ENCODE results near the gene TOMM7. TPM values are rescaled to one million over a fixed set of nuclear protein-coding genes. Genes with fewer than 3 reads are reported as not detected.

TOMM7 gene
- polyA plus RNA-seq, 1 donor (not counting 4 experiments of a cell fraction or from before 2014, with no cell fraction given), result 1,291 TPM

- TF ChIP-seq EZH2 (IDR thresholded peaks at IDR 0.05; ENCODE audit: low read length) (no peak), CTCF (optimal IDR thresholded peaks at IDR 0.05 in 1 of 3, IDR thresholded peaks at IDR 0.05 in 1 of 3, conservative IDR thresholded peaks at IDR 0.05 in 1 of 3; ENCODE audit: extremely low read depth in 1 of 3, insufficient read depth in 2 of 3, low read length in 3 of 3) (no peak)
- Histone ChIP-seq H3K4me1 (ENCODE audit: control insufficient read depth, extremely low read depth, insufficient read depth, low read length) (peaks cover 67% of the 10 kb centered on the region), H4K20me1 (ENCODE audit: control insufficient read depth, extremely low read depth, insufficient read depth, low read length) (no peaks in the 10 kb centered on the region), H3K9ac (ENCODE audit: control insufficient read depth, extremely low read depth, insufficient read depth, low read length) (peak overlapping the region; percentile 82), H3K27ac (ENCODE audit: control insufficient read depth, insufficient read depth, low read length) (peak overlapping the region; percentile 98), H3K9me1 (ENCODE audit: control insufficient read depth, extremely low read depth, insufficient read depth, low read length) (no peaks in the 10 kb centered on the region), H2AFZ (ENCODE audit: control insufficient read depth, low read length) (no peak overlapping the region), H3K36me3 (ENCODE audit: control insufficient read depth in 2 of 2, extremely low read depth in 1 of 2, insufficient read depth in 2 of 2, low read length in 2 of 2) (peaks cover 10 to 20% of the 10 kb centered on the region in 2 experiments), H3K9me3 (ENCODE audit: control insufficient read depth, low read depth, low read length) (no peaks in the 10 kb centered on the region), H3K79me2 (ENCODE audit: control insufficient read depth, insufficient read depth, low read length) (peaks cover 9% of the 10 kb centered on the region), H3K4me3 (ENCODE audit: control insufficient read depth in 2 of 3, extremely low read depth in 1 of 3, insufficient read depth in 2 of 3, low read depth in 1 of 3, low read length in 3 of 3) (peak overlapping the region in 2 of 3 experiments; percentile 44 to 48), H3K27me3 (ENCODE audit: control insufficient read depth, extremely low read depth, insufficient read depth, low read length) (no peaks in the 10 kb centered on the region), H3K4me2 (ENCODE audit: control insufficient read depth, extremely low read depth, insufficient read depth, low read depth, low read length) (peak overlapping the region; percentile 92)
- dilution Hi-C loops (cut with MboI; ENCODE audit: extremely low pct_ligation_motif_present, low sequenced_read_pairs), result no loop called here
- peak; percentile 81 for FAIRE-seq
- DNase-seq (ENCODE audit: low read depth, low spot score), result peak; percentile 86
These were observed 36.3 kb upstream of the TOMM7 start for GRCh38 chr7:22858640-22859561.

GRCh38 chr7:22858274-22858639 is 35.6 kb upstream of the TOMM7 start:
- H3K4me2 ChIP-seq (ENCODE audit: control insufficient read depth, extremely low read depth, insufficient read depth, low read depth, low read length), result peak overlapping the region; percentile 92
- FAIRE-seq (no peak), DNase-seq (ENCODE audit: low read depth, low spot score) (no peak)
- dilution Hi-C loops (cut with MboI; ENCODE audit: extremely low pct_ligation_motif_present, low sequenced_read_pairs), result no loop called here
- peak overlapping the region; percentile 82 for H3K9ac ChIP-seq (ENCODE audit: control insufficient read depth, extremely low read depth, insufficient read depth, low read length)
- peaks cover 60% of the 10 kb centered on the region for H3K4me1 ChIP-seq (ENCODE audit: control insufficient read depth, extremely low read depth, insufficient read depth, low read length)
- no peaks in the 10 kb centered on the region for H3K9me3 ChIP-seq (ENCODE audit: control insufficient read depth, low read depth, low read length)
- H3K27ac ChIP-seq (ENCODE audit: control insufficient read depth, insufficient read depth, low read length), result peak overlapping the region; percentile 98
- H3K27me3 ChIP-seq (ENCODE audit: control insufficient read depth, extremely low read depth, insufficient read depth, low read length), result no peaks in the 10 kb centered on the region
- peak overlapping the region in 2 of 3 experiments; percentile 6 to 44 for H3K4me3 ChIP-seq (ENCODE audit: control insufficient read depth in 2 of 3, extremely low read depth in 1 of 3, insufficient read depth in 2 of 3, low read depth in 1 of 3, low read length in 3 of 3)
- H4K20me1 ChIP-seq (ENCODE audit: control insufficient read depth, extremely low read depth, insufficient read depth, low read length), result no peaks in the 10 kb centered on the region
- no peak overlapping the region for H2AFZ ChIP-seq (ENCODE audit: control insufficient read depth, low read length)
- TF ChIP-seq CTCF (optimal IDR thresholded peaks at IDR 0.05 in 1 of 3, IDR thresholded peaks at IDR 0.05 in 1 of 3, conservative IDR thresholded peaks at IDR 0.05 in 1 of 3; ENCODE audit: extremely low read depth in 1 of 3, insufficient read depth in 2 of 3, low read length in 3 of 3), result no peak
- no peak for TF ChIP-seq EZH2 (IDR thresholded peaks at IDR 0.05; ENCODE audit: low read length)
- H3K36me3 ChIP-seq (ENCODE audit: control insufficient read depth in 2 of 2, extremely low read depth in 1 of 2, insufficient read depth in 2 of 2, low read length in 2 of 2), result peaks cover 10 to 20% of the 10 kb centered on the region in 2 experiments
- H3K9me1 ChIP-seq (ENCODE audit: control insufficient read depth, extremely low read depth, insufficient read depth, low read length), result no peaks in the 10 kb centered on the region
- H3K79me2 ChIP-seq (ENCODE audit: control insufficient read depth, insufficient read depth, low read length), result peaks cover 9% of the 10 kb centered on the region
